H1 (cell line): ENCODE measurements around the gene TBCA. TPM values are rescaled to one million over a fixed set of nuclear protein-coding genes. Genes with fewer than 3 reads are reported as not detected.

Experiments
- CTCF ChIA-PET: fragments of 300-600 bp; sonication (Branson Sonifier 250); formaldehyde crosslinking; loops from one replicate; lab custom pipeline; 2021; ENCODE audit not compliant: partially characterized antibody; lab: Charles Lee
- POLR2A ChIA-PET: fragments of 300-600 bp; sonication (Branson Sonifier 250); formaldehyde crosslinking; loops from one replicate; lab custom pipeline; 2021; ENCODE audit warnings: inconsistent platforms; ENCODE audit not compliant: partially characterized antibody; lab: Charles Lee
- DNase-seq, 2 experiments: peaks; one replicate each; pipeline versions ENCODE4 v3.0.0 to v3.0.0-alpha.2; 2010 to 2022; ENCODE audit warnings: low spot score in 2 of 2, low read depth in 1 of 2, mixed read lengths in 1 of 2
- FAIRE-seq: peaks from 2 replicates; lab custom pipeline; 2011; peaks lifted over from hg19 to GRCh38; lab: Jason Lieb, UNC
- H2AFZ ChIP-seq: 2 replicates; pipeline ENCODE4 v1.8.1; 2012; ENCODE audit warnings: low read length, inconsistent platforms
- H2AK5ac ChIP-seq: 2 replicates; pipeline ENCODE4 v1.6.1; 2013; ENCODE audit warnings: low read depth, low read length
- H2BK120ac ChIP-seq: replicated peaks from 2 replicates; pipeline ENCODE3; 2013; ENCODE audit warnings: low read depth, low read length, inconsistent platforms
- H2BK12ac ChIP-seq: 2 replicates; pipeline ENCODE4 v1.6.1; 2013; ENCODE audit warnings: low read depth, low read length
- H2BK15ac ChIP-seq: 2 replicates; pipeline ENCODE4 v1.6.1; 2013; ENCODE audit warnings: low read length
- H2BK20ac ChIP-seq: 2 replicates; pipeline ENCODE4 v1.6.1; 2013; ENCODE audit warnings: low read length
- H2BK5ac ChIP-seq: 2 replicates; pipeline ENCODE4 v1.6.1; 2013; ENCODE audit warnings: low read depth, low read length
- H3K14ac ChIP-seq: 2 replicates; pipeline ENCODE4 v1.6.1; 2013; ENCODE audit warnings: inconsistent platforms; ENCODE audit not compliant: insufficient read length
- H3K18ac ChIP-seq: 2 replicates; pipeline ENCODE4 v1.6.1; 2013; ENCODE audit warnings: low read length; ENCODE audit errors: extremely low read depth
- H3K23ac ChIP-seq: 2 replicates; pipeline ENCODE4 v1.6.1; 2013; ENCODE audit warnings: inconsistent platforms; ENCODE audit not compliant: insufficient read length
- H3K23me2 ChIP-seq: 2 replicates; pipeline ENCODE4 v1.6.1; 2013; ENCODE audit warnings: low read depth, low read length
- H3K27ac ChIP-seq: 2 replicates; pipeline ENCODE4 v1.6.1; 2011; ENCODE audit warnings: low read depth, low read length, inconsistent platforms
- H3K27me3 ChIP-seq, 4 experiments: replicated peaks in 1 of 4; 1 replicate in 1 of 4; 2 replicates in 3 of 4; pipeline versions ENCODE4 v1.6.1 to v1.8.1; 2011 to 2013; ENCODE audit warnings: low read length in 3 of 4, mild to moderate bottlenecking in 3 of 4, inconsistent platforms in 2 of 4, mixed read lengths in 2 of 4, moderate library complexity in 1 of 4; ENCODE audit not compliant: control insufficient read depth in 3 of 4, insufficient read depth in 3 of 4; ENCODE audit errors: extremely low read depth in 1 of 4
- H3K36me3 ChIP-seq, 4 experiments: 2 replicates each; pipeline versions ENCODE4 v1.6.1 to v1.8.1; 2011 to 2013; ENCODE audit warnings: mild to moderate bottlenecking in 4 of 4, low read length in 3 of 4, moderate library complexity in 2 of 4, control low read depth in 1 of 4, inconsistent platforms in 1 of 4; ENCODE audit not compliant: insufficient read depth in 4 of 4, control insufficient read depth in 2 of 4
- H3K4ac ChIP-seq: replicated peaks from 2 replicates; pipeline ENCODE3; 2013; ENCODE audit warnings: low read length, low read depth, mixed read lengths, inconsistent platforms; ENCODE audit not compliant: insufficient read length
- H3K4me1 ChIP-seq, 4 experiments: replicated peaks in 1 of 4; 1 replicate in 1 of 4; 2 replicates in 3 of 4; pipeline versions ENCODE4 v1.6.1 to v1.8.1; 2011 to 2013; ENCODE audit warnings: low read length in 3 of 4, inconsistent platforms in 2 of 4, mixed read lengths in 1 of 4; ENCODE audit not compliant: insufficient read depth in 4 of 4, control insufficient read depth in 3 of 4
- H3K4me2 ChIP-seq, 2 experiments: 2 replicates each; pipeline versions ENCODE4 v1.6.1 to v1.8.1; 2011 to 2013; ENCODE audit warnings: low read depth in 2 of 2, low read length in 2 of 2, control low read depth in 1 of 2, inconsistent platforms in 1 of 2, mild to moderate bottlenecking in 1 of 2; ENCODE audit not compliant: insufficient read depth in 1 of 2
- H3K4me3 ChIP-seq, 4 experiments: fragments of 200-600, 300-600 bp in 1 of 4; sonication (generic), shearing (Covaris generic), sonication (Bioruptor Twin) in 1 of 4; 2 replicates each; pipeline versions ENCODE4 v1.5.1 to v1.8.1; 2011 to 2016; ENCODE audit warnings: low read length in 4 of 4, low read depth in 3 of 4, control low read depth in 2 of 4, inconsistent platforms in 2 of 4, mild to moderate bottlenecking in 2 of 4, mixed read lengths in 1 of 4, moderate library complexity in 1 of 4; ENCODE audit not compliant: insufficient read depth in 2 of 4; ENCODE audit errors: extremely low read depth in 1 of 4
- H3K56ac ChIP-seq: replicated peaks from 2 replicates; pipeline ENCODE3; 2013; ENCODE audit warnings: low read depth, mild to moderate bottlenecking, mixed read lengths, low read length, inconsistent platforms; ENCODE audit not compliant: insufficient read length
- H3K79me1 ChIP-seq: 2 replicates; pipeline ENCODE4 v1.6.1; 2013; ENCODE audit warnings: low read depth, low read length, control low read depth
- H3K79me2 ChIP-seq, 2 experiments: 2 replicates each; pipeline versions ENCODE4 v1.6.1 to v1.8.1; 2012 to 2013; ENCODE audit warnings: low read length in 2 of 2, mild to moderate bottlenecking in 2 of 2, inconsistent platforms in 1 of 2; ENCODE audit not compliant: insufficient read depth in 2 of 2, control insufficient read depth in 1 of 2
- H3K9ac ChIP-seq, 4 experiments: replicated peaks in 1 of 4; 1 replicate in 1 of 4; 2 replicates in 3 of 4; pipeline versions ENCODE4 v1.6.1 to v1.8.1; 2011 to 2013; ENCODE audit warnings: low read depth in 3 of 4, low read length in 3 of 4, control low read depth in 2 of 4, mild to moderate bottlenecking in 2 of 4, moderate library complexity in 2 of 4, inconsistent platforms in 1 of 4; ENCODE audit errors: extremely low read depth in 1 of 4
- H3K9me3 ChIP-seq, 2 experiments: 2 replicates each; pipeline versions ENCODE4 v1.6.1 to v1.8.1; 2012 to 2013; ENCODE audit warnings: mild to moderate bottlenecking in 2 of 2, moderate library complexity in 2 of 2, control low read depth in 1 of 2, inconsistent platforms in 1 of 2, low read depth in 1 of 2, low read length in 1 of 2, mixed read lengths in 1 of 2; ENCODE audit not compliant: insufficient read depth in 2 of 2
- H4K20me1 ChIP-seq, 2 experiments: replicated peaks in 1 of 2; 2 replicates each; pipeline versions ENCODE3 to v1.8.1; 2011 to 2013; ENCODE audit warnings: inconsistent platforms in 2 of 2, low read length in 2 of 2, mild to moderate bottlenecking in 1 of 2; ENCODE audit not compliant: insufficient read depth in 2 of 2, control insufficient read depth in 1 of 2
- H4K5ac ChIP-seq: 2 replicates; pipeline ENCODE4 v1.6.1; 2013; ENCODE audit warnings: low read length, low read depth, mixed read lengths, inconsistent platforms; ENCODE audit not compliant: insufficient read length
- H4K8ac ChIP-seq: 2 replicates; pipeline ENCODE4 v1.8.0; 2013; ENCODE audit warnings: mild to moderate bottlenecking, moderate library complexity, low read length, inconsistent platforms; ENCODE audit not compliant: insufficient read depth; ENCODE audit errors: extremely low read depth
- H4K91ac ChIP-seq: replicated peaks from 2 replicates; pipeline ENCODE3; 2013; ENCODE audit warnings: low read length, mixed read lengths, inconsistent platforms; ENCODE audit not compliant: insufficient read length
- MAFK ChIP-seq: IDR thresholded peaks from 2 replicates; pipeline ENCODE4 v1.6.1; 2012; ENCODE audit warnings: low read depth, mild to moderate bottlenecking, improper control_type of control experiment, low read length
- TEAD4 ChIP-seq: IDR thresholded peaks from 2 replicates; pipeline ENCODE4 v1.6.1; 2012; ENCODE audit warnings: low read depth, low read length, inconsistent platforms, mixed read lengths
- WGBS, 2 experiments: shearing (Covaris generic) in 1 of 2; methylation state at CpG; one replicate each; pipeline versions ENCODE4 v1.1.6 to v1.1.7; 2013 to 2015; ENCODE audit warnings: low lambda C conversion rate in 2 of 2, mixed read lengths in 2 of 2, inconsistent platforms in 1 of 2, low coverage in 1 of 2, missing lambda C conversion rate in 1 of 2; ENCODE audit not compliant: insufficient replicate concordance in 2 of 2, insufficient coverage in 1 of 2, insufficient read length in 1 of 2; ENCODE audit errors: extremely low coverage in 1 of 2, missing lambda C conversion rate in 1 of 2; 5-methylcytosine and 5-hydroxymethylcytosine counted together
- polyA plus RNA-seq, 7 experiments: library from polyadenylated mRNA; depleted of rRNA in 3 of 7; stranded (reverse) in 5 of 7; unstranded in 2 of 7; fragments of >200 nt in 5 of 7; fragments of 200-250 nt in 2 of 7; gene quantifications; 1 replicate in 5 of 7; 2 replicates in 1 of 7; 4 replicates in 1 of 7; pipeline versions ENCODE4 v1.2.1 to v1.2.3, GENCODE V29; 2011 to 2013; ENCODE audit warnings: missing spikeins in 2 of 7, mixed read lengths in 2 of 7
- total RNA-seq: library from RNA; stranded (reverse); fragmentation: NEBNext Ultra II Directional; extraction: Animal tissue kit (Norgen Biotek cat#: 25700); gene quantifications from 2 replicates; pipeline ENCODE4 v1.2.1, GENCODE V29; 2021

TBCA gene
- total and polyA plus RNA-seq, 2 of the 8 experiments (the other 6 are each of a cell fraction or from before 2014, with no cell fraction given): 55.7 to 320 TPM

DNA sequence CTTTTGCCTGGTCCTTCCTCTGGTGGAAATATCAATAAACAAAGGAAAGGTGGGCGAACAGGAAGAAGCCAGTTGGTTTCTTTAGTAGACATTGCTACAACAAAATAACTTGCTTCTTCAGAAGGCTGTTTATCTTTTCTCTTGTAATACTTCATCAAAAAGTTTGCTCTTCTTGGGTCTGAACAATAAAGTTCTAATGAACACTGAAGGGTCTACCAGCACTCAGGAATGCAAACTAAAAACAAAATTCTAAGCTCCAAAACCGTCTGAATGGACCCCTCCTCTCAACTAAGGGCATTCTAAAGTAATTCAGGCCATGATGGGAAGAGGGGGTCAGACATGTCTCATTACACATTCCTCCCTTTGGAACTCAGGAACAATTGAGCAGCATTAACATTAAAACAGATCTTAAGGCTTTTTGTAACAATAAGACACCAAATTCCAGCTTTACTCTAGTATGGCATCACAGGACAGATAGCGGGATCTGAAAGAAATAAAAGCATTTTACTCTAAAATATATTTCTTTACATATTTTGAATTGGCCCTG is 2.3 kb downstream of the TBCA start:
- no peak for FAIRE-seq
- no peak overlapping the region for H2BK15ac ChIP-seq
- H3K27ac ChIP-seq: no peak overlapping the region
- WGBS, 2 experiments: 24% methylated on average over 3 of the region's 3 CpGs; no CpG with 5 or more reads in 1 of the 2 experiments
- H4K5ac ChIP-seq: no peak overlapping the region
- no peak overlapping the region; the same call in 1 of the 2 replicates for H2BK5ac ChIP-seq
- no peaks in the 10 kb centered on the region; the same call in 1 of the 2 replicates for H3K23me2 ChIP-seq
- H3K23ac ChIP-seq: no peak overlapping the region
- H3K4ac ChIP-seq: no peak overlapping the region
- no peak overlapping the region for H2BK20ac ChIP-seq
- TF ChIP-seq MAFK (no peak), TEAD4 (peak; percentile 16; the same call in 1 of the 2 replicates)
- H4K91ac ChIP-seq: no peak overlapping the region
- no peaks in the 10 kb centered on the region for H3K27me3 ChIP-seq
- H3K14ac ChIP-seq: no peak overlapping the region
- no peak overlapping the region for H3K9ac ChIP-seq
- no peaks in the 10 kb centered on the region for H3K9me3 ChIP-seq
- ChIA-PET CTCF (no interaction called here), POLR2A (interaction anchor here (0.6 to 1.4 kb wide), 5 partner anchors 11 to 24 kb away, joined by 3 to 4 read pairs (median 3); no protein-coding TSS in a partner anchor)
- peak overlapping the region in 2 of 4 experiments; percentile 81 to 86; a peak in 4 of 8 replicates for H3K4me3 ChIP-seq
- peaks cover 13 to 68% of the 10 kb centered on the region in 2 experiments for H3K79me2 ChIP-seq
- no peak overlapping the region for H3K56ac ChIP-seq
- H3K79me1 ChIP-seq: peaks cover 3% of the 10 kb centered on the region; the same call in 1 of the 2 replicates
- no peak overlapping the region for H4K8ac ChIP-seq
- peaks cover 12 to 15% of the 10 kb centered on the region in 2 experiments for H4K20me1 ChIP-seq
- H2AFZ ChIP-seq: no peak overlapping the region
- H3K36me3 ChIP-seq: peaks cover 0 to 8% (median 3%) of the 10 kb centered on the region in 4 experiments; a peak in 2 of 8 replicates
- no peak overlapping the region for H2BK12ac ChIP-seq
- H3K4me2 ChIP-seq: peak overlapping the region; percentile 76 to 92
- H2AK5ac ChIP-seq: no peak overlapping the region
- DNase-seq: no peak
- H2BK120ac ChIP-seq: no peak overlapping the region
- peaks cover 0 to 18% (median 9%) of the 10 kb centered on the region in 4 experiments; a peak in 4 of 7 replicates for H3K4me1 ChIP-seq
- H3K18ac ChIP-seq: no peak overlapping the region
